HCT116 (cell line): Measurements from ENCODE around the gene LRCH4. TPM values are rescaled to one million over a fixed set of nuclear protein-coding genes. Genes with fewer than 3 reads are reported as not detected.
"Not testable (repeated sequence)": the region's sequence is repeated elsewhere in the genome, so short reads cannot be mapped to it uniquely, and the experiment has no call there.

Experiments
- ATAC-seq: fragments of 200-7000 bp; cut with Tn5 transposase; 2 replicates; pipeline ENCODE4 v1.9.1; 2020; ENCODE audit warnings: mild to moderate bottlenecking, moderate library complexity
- BruUV-seq: library from RNA; stranded (reverse); fragments of 400-500 nt; replicated peaks from 2 replicates; lab custom pipeline; 2021; lab: Mats Ljungman, UMichigan
- CTCF ChIA-PET: fragments of 300-600 bp; sonication (Branson Sonifier 250); formaldehyde crosslinking; loops from one replicate; lab custom pipeline; 2021; ENCODE audit warnings: antibody characterized with exemption; lab: Charles Lee
- POLR2A ChIA-PET: fragments of 300-600, 350-600 bp; sonication (Branson Sonifier 250); formaldehyde crosslinking; loops from one replicate; lab custom pipeline; 2021; ENCODE audit warnings: antibody characterized with exemption; lab: Charles Lee
- RAD21 ChIA-PET, 2 experiments: fragments of 300-600 bp; sonication (Branson Sonifier 250); formaldehyde crosslinking; loops; one replicate each; lab custom pipeline; 2023; ENCODE audit warnings: low total read pairs in 2 of 2; ENCODE audit not compliant: uncharacterized antibody in 2 of 2, unreplicated experiment in 2 of 2, low non-redundant PET in 1 of 2; lab: Charles Lee
- DNase-seq: peaks from one replicate; pipeline ENCODE4 v3.0.0-alpha.2; 2010; ENCODE audit warnings: low read depth, low spot score
- H2AFZ ChIP-seq: fragments of 200-600 bp; shearing (Covaris generic), sonication (generic); 2 replicates; pipeline ENCODE4 v1.6.1; 2017; ENCODE audit warnings: low read depth, mixed run types, mixed read lengths, antibody characterized with exemption, low read length; ENCODE audit not compliant: poor library complexity, severe bottlenecking
- H3K27ac ChIP-seq: 2 replicates; pipeline ENCODE4 v1.5.1; 2012; ENCODE audit warnings: low read depth, low read length
- H3K27me3 ChIP-seq: fragments of 200-600 bp; sonication (generic); 2 replicates; pipeline ENCODE4 v1.6.1; 2016; ENCODE audit warnings: mixed run types, low read length, mixed read lengths; ENCODE audit not compliant: insufficient read depth
- H3K36me3 ChIP-seq, 2 experiments: fragments of 200-500 bp in 1 of 2; fragments of 200-600 bp in 1 of 2; sonication (Bioruptor generic) in 1 of 2; sonication (generic) in 1 of 2; 2 replicates each; pipeline versions ENCODE4 v1.5.1 to v1.6.1; 2014 to 2016; ENCODE audit warnings: low read length in 2 of 2, inconsistent platforms in 1 of 2, mixed read lengths in 1 of 2, mixed run types in 1 of 2; ENCODE audit not compliant: insufficient read depth in 2 of 2, control insufficient read depth in 1 of 2
- H3K4me1 ChIP-seq, 2 experiments: fragments of 200-600 bp in 1 of 2; sonication (generic) in 1 of 2; 2 replicates each; pipeline versions ENCODE4 v1.5.1 to v1.6.1; 2012 to 2017; ENCODE audit warnings: low read length in 2 of 2, inconsistent platforms in 1 of 2, mild to moderate bottlenecking in 1 of 2, mixed read lengths in 1 of 2, mixed run types in 1 of 2, moderate library complexity in 1 of 2; ENCODE audit not compliant: insufficient read depth in 2 of 2, control insufficient read depth in 1 of 2
- H3K4me2 ChIP-seq: fragments of 200-600 bp; sonication (generic); 2 replicates; pipeline ENCODE4 v1.6.1; 2017; ENCODE audit warnings: mixed run types, low read length, mixed read lengths
- H3K4me3 ChIP-seq, 2 experiments: fragments of 200-600 bp in 1 of 2; sonication (generic) in 1 of 2; replicated peaks in 1 of 2; 2 replicates each; pipeline ENCODE4 v1.5.1; 2011 to 2016; ENCODE audit warnings: low read length in 2 of 2, control low read depth in 1 of 2, low read depth in 1 of 2, mild to moderate bottlenecking in 1 of 2, mixed read lengths in 1 of 2, mixed run types in 1 of 2
- H3K79me2 ChIP-seq: fragments of 200-600 bp; sonication (generic); 2 replicates; pipeline ENCODE4 v1.6.1; 2017; ENCODE audit warnings: mild to moderate bottlenecking, mixed run types, low read length, moderate library complexity, mixed read lengths; ENCODE audit not compliant: insufficient read depth
- H3K9ac ChIP-seq: fragments of 200-600 bp; sonication (generic); 2 replicates; pipeline ENCODE4 v1.6.1; 2016; ENCODE audit warnings: low read length, mixed read lengths
- H3K9me2 ChIP-seq: fragments of 200-600 bp; sonication (generic), shearing (Covaris generic); 2 replicates; pipeline ENCODE4 v1.6.1; 2017; ENCODE audit warnings: mixed run types, mild to moderate bottlenecking, moderate library complexity; ENCODE audit not compliant: insufficient read depth
- H3K9me3 ChIP-seq, 2 experiments: fragments of 200-500 bp in 1 of 2; fragments of 200-600 bp in 1 of 2; sonication (Bioruptor generic) in 1 of 2; sonication (generic) in 1 of 2; 2 replicates each; pipeline ENCODE4 v1.6.1; 2014 to 2017; ENCODE audit warnings: low read length in 2 of 2, mixed read lengths in 2 of 2, inconsistent platforms in 1 of 2, low read depth in 1 of 2, mild to moderate bottlenecking in 1 of 2, mixed run types in 1 of 2, moderate library complexity in 1 of 2; ENCODE audit not compliant: control insufficient read depth in 1 of 2, insufficient read depth in 1 of 2
- H4K20me1 ChIP-seq: fragments of 200-600 bp; sonication (generic), shearing (Covaris generic); 2 replicates; pipeline ENCODE4 v1.6.1; 2017; ENCODE audit warnings: mixed run types, mild to moderate bottlenecking, moderate library complexity; ENCODE audit not compliant: insufficient read depth
- ELF1 ChIP-seq: IDR thresholded peaks from 2 replicates; pipeline ENCODE4 v1.6.1; 2012; ENCODE audit warnings: low read depth, borderline replicate concordance
- FOSL1 ChIP-seq: IDR thresholded peaks from 2 replicates; pipeline ENCODE4 v1.6.1; 2012; ENCODE audit warnings: low read depth
- SIN3A ChIP-seq: IDR thresholded peaks from 2 replicates; pipeline ENCODE4 v1.6.1; 2012; ENCODE audit warnings: low read depth
- ZBTB33 ChIP-seq: IDR thresholded peaks from 2 replicates; pipeline ENCODE4 v1.6.1; 2011; ENCODE audit warnings: mild to moderate bottlenecking, low read length, moderate library complexity; ENCODE audit not compliant: insufficient replicate concordance; ENCODE audit errors: extremely low read depth
- ZNF274 ChIP-seq: fragments of 200-500 bp; sonication (Bioruptor generic); IDR thresholded peaks from 2 replicates; pipeline ENCODE4 v1.6.1; 2014; ENCODE audit warnings: mild to moderate bottlenecking, low read depth, low read length, inconsistent platforms
- intact Hi-C: fragments of 100-400 bp; cut with micrococcal nuclease; formaldehyde crosslinking; loops from 2 replicates; pipeline ENCODE4 v1.10.0; 2022
- total RNA-seq: library from RNA; stranded (reverse); gene quantifications from one replicate; pipeline ENCODE4 v1.2.1, GENCODE V29; 2021; ENCODE audit not compliant: unreplicated experiment

Gene LRCH4
- total RNA-seq, 1 experiment from 2014 or later: 47.9 TPM

GRCh38 chr7:100541309-100541708 lies 44.6 kb downstream of the LRCH4 start:
- H3K9ac ChIP-seq, BruUV-seq, POLR2A ChIA-PET, RAD21 ChIA-PET, H4K20me1 ChIP-seq, H3K27me3 ChIP-seq, DNase-seq, H3K9me3 ChIP-seq, H3K9me2 ChIP-seq, H3K27ac ChIP-seq, H2AFZ ChIP-seq, H3K36me3 ChIP-seq, intact Hi-C loops, CTCF ChIA-PET, H3K4me2 ChIP-seq, H3K4me3 ChIP-seq, ATAC-seq: not testable (repeated sequence)
- peaks cover 38 to 50% of the 10 kb centered on the region in 2 experiments for H3K4me1 ChIP-seq
- peaks cover 16% of the 10 kb centered on the region; the same call in 1 of the 2 replicates for H3K79me2 ChIP-seq

GRCh38 chr7:100540073-100540723 lies 45.7 kb downstream of the LRCH4 start:
- POLR2A ChIA-PET: no interaction called here
- no peaks in the 10 kb centered on the region for H3K9me2 ChIP-seq
- no peaks in the 10 kb centered on the region for H3K27me3 ChIP-seq
- H3K36me3 ChIP-seq: no peaks in the 10 kb centered on the region
- no peak overlapping the region for H3K27ac ChIP-seq
- H3K79me2 ChIP-seq: peaks cover 16% of the 10 kb centered on the region; the same call in 1 of the 2 replicates
- no peak overlapping the region for H2AFZ ChIP-seq
- no peak for TF ChIP-seq FOSL1
- no peak for TF ChIP-seq ZBTB33
- TF ChIP-seq ELF1: no peak
- TF ChIP-seq SIN3A: no peak
- TF ChIP-seq ZNF274: no peak
- TF ChIP-seq, all 23 proteins: peak for 0
- TSS peak; percentile 48 for BruUV-seq
- intact Hi-C loops: no loop called here
- ChIA-PET RAD21 (no interaction called here), CTCF (no interaction called here)
- H3K9ac ChIP-seq: peak overlapping the region; percentile 76
- ATAC-seq (no peak), DNase-seq (no peak)
- peak overlapping the region; percentile 58 to 77 for H3K4me3 ChIP-seq
- no peaks in the 10 kb centered on the region for H4K20me1 ChIP-seq
- peaks cover 29 to 39% of the 10 kb centered on the region in 2 experiments for H3K4me1 ChIP-seq
- H3K4me2 ChIP-seq: peak overlapping the region; percentile 95
- no peaks in the 10 kb centered on the region for H3K9me3 ChIP-seq
